Measurements from ENCODE around the gene KCNE4.

DNA sequence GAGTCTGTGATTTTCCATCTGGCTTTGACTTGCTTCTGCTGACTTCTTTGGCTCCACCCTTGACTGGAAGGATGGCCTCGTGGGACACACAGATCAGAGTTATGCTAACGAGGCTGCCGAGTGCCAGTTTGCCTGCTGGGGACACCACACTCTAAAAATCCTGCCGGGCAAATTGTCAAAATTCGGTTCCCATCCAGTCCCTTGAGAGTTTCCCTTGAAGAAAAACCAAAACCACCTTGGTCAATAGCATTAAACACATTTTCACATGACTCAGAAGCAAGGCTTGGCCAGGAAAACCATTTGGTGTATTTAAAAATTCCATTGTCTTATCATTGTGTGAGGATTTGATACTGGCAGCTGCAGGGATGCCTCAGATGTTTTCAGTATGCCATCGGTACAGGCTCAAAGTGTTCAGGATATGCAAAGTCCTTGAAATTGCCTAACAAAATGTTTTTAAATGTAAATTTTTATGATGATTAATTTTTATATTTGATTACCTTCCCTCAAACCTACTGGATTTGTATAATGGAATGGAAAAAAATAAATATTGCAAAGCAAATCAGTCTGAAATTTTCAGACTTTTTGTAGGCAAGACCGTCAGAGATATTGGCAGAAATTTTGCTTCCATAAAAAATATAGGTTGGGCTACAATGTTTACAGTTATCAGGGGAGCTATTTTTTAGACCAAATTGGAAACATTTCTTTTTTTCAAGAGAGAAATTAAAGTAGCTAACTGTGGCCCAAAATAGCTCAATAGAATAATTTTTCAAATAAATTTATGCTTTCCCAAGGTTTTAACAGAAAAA, 41.6 kb downstream of the KCNE4 start:
- TF ChIP-seq EZH2phosphoT487 (IDR thresholded peaks at IDR 0.05; ENCODE audit: borderline replicate concordance, low read length) = no peak
- TF ChIP-seq, protein P1, sequence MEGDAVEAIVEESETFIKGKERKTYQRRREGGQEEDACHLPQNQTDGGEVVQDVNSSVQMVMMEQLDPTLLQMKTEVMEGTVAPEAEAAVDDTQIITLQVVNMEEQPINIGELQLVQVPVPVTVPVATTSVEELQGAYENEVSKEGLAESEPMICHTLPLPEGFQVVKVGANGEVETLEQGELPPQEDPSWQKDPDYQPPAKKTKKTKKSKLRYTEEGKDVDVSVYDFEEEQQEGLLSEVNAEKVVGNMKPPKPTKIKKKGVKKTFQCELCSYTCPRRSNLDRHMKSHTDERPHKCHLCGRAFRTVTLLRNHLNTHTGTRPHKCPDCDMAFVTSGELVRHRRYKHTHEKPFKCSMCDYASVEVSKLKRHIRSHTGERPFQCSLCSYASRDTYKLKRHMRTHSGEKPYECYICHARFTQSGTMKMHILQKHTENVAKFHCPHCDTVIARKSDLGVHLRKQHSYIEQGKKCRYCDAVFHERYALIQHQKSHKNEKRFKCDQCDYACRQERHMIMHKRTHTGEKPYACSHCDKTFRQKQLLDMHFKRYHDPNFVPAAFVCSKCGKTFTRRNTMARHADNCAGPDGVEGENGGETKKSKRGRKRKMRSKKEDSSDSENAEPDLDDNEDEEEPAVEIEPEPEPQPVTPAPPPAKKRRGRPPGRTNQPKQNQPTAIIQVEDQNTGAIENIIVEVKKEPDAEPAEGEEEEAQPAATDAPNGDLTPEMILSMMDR (conservative IDR thresholded peaks at IDR 0.05; ENCODE audit: low read depth, low read length) = no peak
- no peak for TF ChIP-seq EZH2 (IDR thresholded peaks at IDR 0.05; ENCODE audit: low read length, unreplicated experiment)

Data from PC-3 (cell line).